ENCODE results near the gene CREG2. TPM values are rescaled to one million over a fixed set of nuclear protein-coding genes. Genes with fewer than 3 reads are reported as not detected.

CREG2 gene
- polyA plus RNA-seq, 1 donor from 2014 or later, result 1.2 TPM

GRCh38 chr2:101300164-101300563 is 87.1 kb downstream of the CREG2 start:
- no peaks in the 10 kb centered on the region for H3K36me3 ChIP-seq (ENCODE audit: insufficient read depth, low read length)
- TF ChIP-seq MXI1 (conservative IDR thresholded peaks at IDR 0.05; ENCODE audit: poor library complexity, severe bottlenecking), result no peak
- H3K27me3 ChIP-seq (ENCODE audit: insufficient read depth, low read depth, low read length), result no peaks in the 10 kb centered on the region
- no peaks in the 10 kb centered on the region for H3K9me2 ChIP-seq (ENCODE audit: insufficient read depth, low read length)
- H3K4me3 ChIP-seq (ENCODE audit: low read length), result no peak overlapping the region
- no peaks in the 10 kb centered on the region for H4K20me1 ChIP-seq (ENCODE audit: insufficient read depth)
- H3K9ac ChIP-seq (ENCODE audit: low read length), result no peak overlapping the region
- H3K79me2 ChIP-seq (replicated peaks; ENCODE audit: insufficient read depth, low read length), result peaks cover 28% of the 10 kb centered on the region
- no peak overlapping the region for H2AFZ ChIP-seq (ENCODE audit: low read depth, low read length)
- H3K4me2 ChIP-seq (ENCODE audit: low read length), result no peak overlapping the region
- no peaks in the 10 kb centered on the region for H3K9me3 ChIP-seq (ENCODE audit: low read length)
- H3K27ac ChIP-seq (ENCODE audit: low read length), result no peak overlapping the region
- no peaks in the 10 kb centered on the region for H3F3A ChIP-seq (ENCODE audit: insufficient read depth, low read length, poor library complexity, severe bottlenecking)

DNA sequence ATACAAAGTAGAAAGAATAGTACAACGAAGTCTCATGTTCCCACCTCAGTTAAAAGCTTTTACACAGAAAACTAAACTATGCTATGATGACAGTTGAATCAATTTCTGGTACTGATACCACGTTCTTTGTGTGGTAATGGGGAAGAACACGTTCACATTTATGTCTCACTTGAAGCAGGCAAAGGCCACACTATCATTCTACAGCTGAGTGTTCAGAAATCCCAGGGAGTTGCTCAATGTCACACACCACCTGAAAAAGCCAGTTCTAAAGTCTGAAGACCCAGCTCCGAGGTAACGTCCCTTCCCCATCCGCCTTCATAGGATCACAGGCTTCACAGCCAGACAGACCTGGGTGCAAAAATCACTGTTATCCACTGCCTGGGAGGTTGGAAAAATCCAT is 87.7 kb downstream of the CREG2 start:
- H3K27me3 ChIP-seq (ENCODE audit: insufficient read depth, low read depth, low read length), result no peaks in the 10 kb centered on the region
- no peaks in the 10 kb centered on the region for H4K20me1 ChIP-seq (ENCODE audit: insufficient read depth)
- H3K9me3 ChIP-seq (ENCODE audit: low read length), result no peaks in the 10 kb centered on the region
- H3K79me2 ChIP-seq (replicated peaks; ENCODE audit: insufficient read depth, low read length), result peaks cover 26% of the 10 kb centered on the region
- no peak overlapping the region for H3K27ac ChIP-seq (ENCODE audit: low read length)
- H3K9ac ChIP-seq (ENCODE audit: low read length), result no peak overlapping the region
- TF ChIP-seq EP300 (conservative IDR thresholded peaks at IDR 0.05; ENCODE audit: poor library complexity, severe bottlenecking) (no peak), TAF1 (IDR thresholded peaks at IDR 0.05; ENCODE audit: low read depth) (no peak), SMC3 (conservative IDR thresholded peaks at IDR 0.05; ENCODE audit: poor library complexity) (no peak), RAD21 (conservative IDR thresholded peaks at IDR 0.05) (no peak), EZH2 (IDR thresholded peaks at IDR 0.05; ENCODE audit: borderline replicate concordance, insufficient read depth, low read length, poor library complexity, severe bottlenecking) (no peak), POLR2AphosphoS5 (IDR thresholded peaks at IDR 0.05) (no peak), CTCF (IDR thresholded peaks at IDR 0.05; ENCODE audit: poor library complexity, severe bottlenecking) (no peak), MXI1 (conservative IDR thresholded peaks at IDR 0.05; ENCODE audit: poor library complexity, severe bottlenecking) (no peak)
- no peaks in the 10 kb centered on the region for H3K9me2 ChIP-seq (ENCODE audit: insufficient read depth, low read length)
- H2AFZ ChIP-seq (ENCODE audit: low read depth, low read length), result no peak overlapping the region
- no peak overlapping the region for H3K4me3 ChIP-seq (ENCODE audit: low read length)
- H3K4me2 ChIP-seq (ENCODE audit: low read length), result no peak overlapping the region
- H3K36me3 ChIP-seq (ENCODE audit: insufficient read depth, low read length), result no peaks in the 10 kb centered on the region
- H3F3A ChIP-seq (ENCODE audit: insufficient read depth, low read length, poor library complexity, severe bottlenecking), result no peaks in the 10 kb centered on the region

DNA sequence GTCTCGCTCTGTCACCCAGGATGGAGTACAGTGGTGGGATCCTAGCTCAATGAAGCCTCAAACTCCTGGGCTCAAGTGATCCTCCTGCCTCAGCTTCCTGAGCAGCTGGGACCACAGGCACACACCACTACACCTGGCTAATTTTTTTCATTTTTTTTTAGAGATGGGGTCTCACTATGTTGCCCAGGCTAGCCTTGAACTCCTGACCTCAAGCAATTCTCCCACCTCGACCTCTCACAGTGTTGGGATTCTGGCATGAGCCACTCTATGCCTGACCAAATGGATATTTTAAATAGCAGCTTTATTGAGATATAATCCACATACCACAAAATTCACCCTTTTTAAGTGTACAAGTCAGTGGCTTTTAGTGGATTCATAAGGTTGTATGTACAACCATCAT is 89.9 kb downstream of the CREG2 start:
- Histone ChIP-seq H4K20me1 (ENCODE audit: insufficient read depth) (no peaks in the 10 kb centered on the region), H3F3A (ENCODE audit: insufficient read depth, low read length, poor library complexity, severe bottlenecking) (no peaks in the 10 kb centered on the region), H3K9me3 (ENCODE audit: low read length) (no peaks in the 10 kb centered on the region), H3K9me2 (ENCODE audit: insufficient read depth, low read length) (no peaks in the 10 kb centered on the region), H3K27me3 (ENCODE audit: insufficient read depth, low read depth, low read length) (no peaks in the 10 kb centered on the region), H3K27ac (ENCODE audit: low read length) (no peak overlapping the region), H3K36me3 (ENCODE audit: insufficient read depth, low read length) (no peaks in the 10 kb centered on the region), H3K4me2 (ENCODE audit: low read length) (no peak overlapping the region), H3K79me2 (replicated peaks; ENCODE audit: insufficient read depth, low read length) (peaks cover 26% of the 10 kb centered on the region), H3K9ac (ENCODE audit: low read length) (no peak overlapping the region), H3K4me3 (ENCODE audit: low read length) (no peak overlapping the region), H2AFZ (ENCODE audit: low read depth, low read length) (no peak overlapping the region)
- no peak for TF ChIP-seq CTCF (IDR thresholded peaks at IDR 0.05; ENCODE audit: poor library complexity, severe bottlenecking)
- TF ChIP-seq REST (IDR thresholded peaks at IDR 0.05; ENCODE audit: borderline replicate concordance), result no peak
- no peak for TF ChIP-seq POLR2AphosphoS5 (IDR thresholded peaks at IDR 0.05)
- TF ChIP-seq RAD21 (conservative IDR thresholded peaks at IDR 0.05), result no peak
- no peak for TF ChIP-seq MXI1 (conservative IDR thresholded peaks at IDR 0.05; ENCODE audit: poor library complexity, severe bottlenecking)
- TF ChIP-seq SMC3 (conservative IDR thresholded peaks at IDR 0.05; ENCODE audit: poor library complexity), result no peak
- no peak for TF ChIP-seq EP300 (conservative IDR thresholded peaks at IDR 0.05; ENCODE audit: poor library complexity, severe bottlenecking)
- TF ChIP-seq EZH2 (IDR thresholded peaks at IDR 0.05; ENCODE audit: borderline replicate concordance, insufficient read depth, low read length, poor library complexity, severe bottlenecking), result no peak
- TF ChIP-seq TAF1 (IDR thresholded peaks at IDR 0.05; ENCODE audit: low read depth), result no peak

All from neural cell (in vitro differentiated cells).